Natural killer cell (primary cell): ENCODE data around the gene SLC51A. TPM values are rescaled to one million over a fixed set of nuclear protein-coding genes. Genes with fewer than 3 reads are reported as not detected.

Experiments
- ATAC-seq, 3 donors: fragments of 150-1000 bp in 2 of 3; fragments of 200-7000 bp in 1 of 3; cut with Tn5 transposase; 1 replicate in 1 of 3; 2 replicates in 2 of 3; pipeline ENCODE4 v1.10.0; 2021; ENCODE audit warnings: mild to moderate bottlenecking in 2 of 3, moderate library complexity in 2 of 3
- DNase-seq, 2 donors: peaks; one replicate each; pipeline versions ENCODE4 v3.0.0 to v3.0.0-alpha.2; 2013 to 2021; ENCODE audit warnings: mixed read lengths in 1 of 2
- H3K27ac ChIP-seq: one replicate; pipeline ENCODE4 v1.5.1; 2013; ENCODE audit warnings: mild to moderate bottlenecking, low read length
- H3K27me3 ChIP-seq: one replicate; pipeline ENCODE4 v1.6.1; 2013; ENCODE audit warnings: low read length; ENCODE audit not compliant: control insufficient read depth, insufficient read depth
- H3K36me3 ChIP-seq: one replicate; pipeline ENCODE4 v1.6.1; 2013; ENCODE audit warnings: low read length; ENCODE audit not compliant: control insufficient read depth, insufficient read depth
- H3K4me1 ChIP-seq: one replicate; pipeline ENCODE4 v1.6.1; 2013; ENCODE audit warnings: low read length; ENCODE audit not compliant: control insufficient read depth, insufficient read depth
- H3K4me3 ChIP-seq: one replicate; pipeline ENCODE4 v1.5.1; 2013; ENCODE audit warnings: low read length
- H3K9me3 ChIP-seq: one replicate; pipeline ENCODE4 v1.6.1; 2013; ENCODE audit warnings: low read length; ENCODE audit not compliant: control insufficient read depth, insufficient read depth
- H3K27ac Mint-ChIP-seq, 2 donors: one replicate each; pipeline ENCODE4 v1.8.0; 2022; ENCODE audit warnings: mild to moderate bottlenecking in 2 of 2, mixed read lengths in 2 of 2, moderate library complexity in 1 of 2
- H3K27me3 Mint-ChIP-seq, 2 donors: one replicate each; pipeline ENCODE4 v1.8.0; 2022; ENCODE audit warnings: low read depth in 2 of 2, mixed read lengths in 2 of 2
- H3K36me3 Mint-ChIP-seq: one replicate; pipeline ENCODE4 v1.8.0; 2022; ENCODE audit warnings: mixed read lengths
- H3K4me1 Mint-ChIP-seq, 2 donors: one replicate each; pipeline ENCODE4 v1.8.0; 2022; ENCODE audit warnings: mixed read lengths in 2 of 2
- H3K4me3 Mint-ChIP-seq: one replicate; pipeline ENCODE4 v1.8.0; 2022; ENCODE audit warnings: mild to moderate bottlenecking, moderate library complexity, mixed read lengths
- H3K9me3 Mint-ChIP-seq, 2 donors: one replicate each; pipeline ENCODE4 v1.8.0; 2022; ENCODE audit warnings: mixed read lengths in 2 of 2
- CTCF ChIP-seq: fragments of 200-600 bp; IDR thresholded peaks from one replicate; pipeline ENCODE4 v1.8.0; 2022; ENCODE audit warnings: antibody characterized with exemption
- WGBS: methylation state at CpG from one replicate; pipeline ENCODE4 v1.1.7; 2013; ENCODE audit warnings: missing lambda C conversion rate; ENCODE audit not compliant: insufficient coverage; 5-methylcytosine and 5-hydroxymethylcytosine counted together
- intact Hi-C: fragments of 100-400 bp; cut with micrococcal nuclease; formaldehyde crosslinking; loops from one replicate; pipeline ENCODE4 v1.14.2; 2022
- total RNA-seq, 4 donors: library from RNA; stranded (reverse); fragments of 120-200 nt in 1 of 4; gene quantifications; one replicate each; pipeline versions ENCODE4 v1.2.3 to v1.2.4, GENCODE V29; 2013 to 2022

Gene SLC51A
- total RNA-seq, 3 donors from 2014 or later (not counting 1 experiment from before 2014, with no cell fraction given) = not detected

DNA sequence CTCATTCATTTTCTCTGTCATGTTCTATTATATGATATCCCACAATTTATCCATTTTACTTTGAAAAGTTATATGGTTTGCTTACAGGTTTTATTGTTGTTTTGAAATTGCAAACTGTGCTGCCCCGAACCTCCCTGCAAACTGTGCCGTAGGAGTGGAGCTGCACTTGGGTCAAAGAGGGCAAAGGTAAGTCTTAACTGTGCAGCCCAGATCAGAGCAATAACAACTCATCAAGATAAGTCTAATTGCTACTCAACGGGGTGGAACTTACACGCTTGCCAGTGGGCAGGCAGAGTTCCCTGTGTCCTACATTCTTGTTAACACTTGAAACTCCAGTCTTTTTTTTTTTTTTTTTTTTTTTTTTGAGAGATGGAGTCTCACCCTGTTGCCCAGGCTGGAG, 38.4 kb upstream of the SLC51A start:
- Mint-ChIP-seq H3K9me3 (no peaks in the 10 kb centered on the region), H3K36me3 (no peaks in the 10 kb centered on the region), H3K27ac (no peak overlapping the region), H3K27me3 (peaks cover 0 to 3% of the 10 kb centered on the region in 2 donors), H3K4me1 (peaks cover 17 to 19% of the 10 kb centered on the region in 2 donors), H3K4me3 (no peak overlapping the region)
- Histone ChIP-seq H3K27ac (no peak overlapping the region), H3K27me3 (no peaks in the 10 kb centered on the region), H3K4me3 (no peak overlapping the region), H3K9me3 (no peaks in the 10 kb centered on the region), H3K36me3 (no peaks in the 10 kb centered on the region), H3K4me1 (peaks cover 35% of the 10 kb centered on the region)
- TF ChIP-seq CTCF = no peak
- WGBS = 89% methylated on average over 4 of the region's 4 CpGs
- DNase-seq (no peak), ATAC-seq (no peak)
- intact Hi-C loops = no loop called here

DNA sequence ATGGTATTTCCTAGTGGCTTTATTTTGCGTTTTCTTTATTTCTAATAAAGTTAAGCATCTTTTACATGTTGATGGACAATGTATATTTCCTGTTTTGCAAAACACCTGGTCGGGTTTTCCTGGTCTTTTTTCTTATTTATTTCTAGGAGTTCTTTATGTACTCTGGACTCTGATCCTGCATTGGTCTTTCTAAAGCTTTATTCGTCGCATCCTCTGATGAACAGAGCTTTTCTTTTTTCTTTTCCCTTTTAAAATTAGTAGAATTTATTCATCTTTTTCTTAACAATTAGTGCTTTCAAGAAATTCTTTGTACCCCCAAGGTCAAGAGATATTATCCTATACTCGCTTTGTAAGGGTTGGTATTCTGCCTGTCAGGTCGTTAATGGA, 37.3 kb upstream of the SLC51A start:
- H3K4me1 Mint-ChIP-seq = peaks cover 17 to 19% of the 10 kb centered on the region in 2 donors
- H3K36me3 Mint-ChIP-seq = no peaks in the 10 kb centered on the region
- intact Hi-C loops = no loop called here

DNA sequence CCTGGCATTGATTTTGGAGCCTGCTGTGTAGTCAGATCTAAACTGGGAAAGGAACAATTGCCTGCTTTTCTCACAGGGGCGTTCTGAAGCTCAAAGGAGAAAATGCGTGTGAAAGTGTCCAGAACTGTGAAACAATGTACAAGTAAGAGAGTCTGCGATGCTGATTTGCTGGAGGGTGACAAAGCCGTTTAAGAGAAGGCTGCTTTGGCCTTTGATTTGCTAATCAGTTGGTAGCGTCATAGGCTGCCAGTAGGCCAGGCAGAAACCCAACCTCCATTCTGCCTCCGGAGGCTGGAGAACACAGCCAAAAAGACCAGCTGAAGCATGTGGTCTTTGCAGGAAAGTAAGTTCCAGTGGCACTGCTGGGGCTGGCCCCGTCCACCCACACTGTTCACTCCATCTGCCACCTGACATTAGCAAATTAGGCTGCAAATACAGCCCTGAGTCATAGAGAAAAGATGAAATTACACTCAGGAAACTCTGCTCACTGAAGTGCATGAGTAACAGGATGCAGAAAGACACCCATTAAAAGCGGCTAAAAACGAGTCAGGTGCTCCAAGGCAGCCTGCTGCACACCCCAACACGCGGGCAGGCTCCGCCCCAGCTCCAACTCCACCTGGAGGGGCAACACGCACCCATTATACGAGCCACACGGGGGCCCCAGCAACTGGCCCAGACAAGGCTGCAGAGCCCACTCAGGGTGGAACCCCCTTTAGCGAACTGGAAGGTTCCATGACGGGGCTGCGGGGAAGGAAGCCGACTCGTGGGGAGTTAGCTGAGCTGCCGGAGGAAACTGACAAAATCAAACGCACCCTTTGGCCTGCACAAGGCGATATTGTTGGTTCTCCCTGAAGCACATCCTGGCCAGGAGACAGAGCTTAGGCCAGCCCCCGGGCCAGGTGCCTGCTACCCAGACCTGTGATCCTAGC, 36.7 kb upstream of the SLC51A start:
- H3K4me1 ChIP-seq = peaks cover 42% of the 10 kb centered on the region

More for the DNA sequence above, 37.3 kb upstream of the SLC51A start:
- H3K4me1 ChIP-seq = peaks cover 42% of the 10 kb centered on the region
- 70% methylated on average over 3 of the region's 6 CpGs for WGBS
- DNase-seq = no peak
- no peaks in the 10 kb centered on the region for H3K9me3 Mint-ChIP-seq
- H3K27ac Mint-ChIP-seq = peak overlapping the region; percentile 61 to 88
- no peak overlapping the region for H3K4me3 ChIP-seq
- H3K9me3 ChIP-seq = no peaks in the 10 kb centered on the region
- H3K27me3 ChIP-seq = no peaks in the 10 kb centered on the region
- H3K36me3 ChIP-seq = no peaks in the 10 kb centered on the region
- H3K27ac ChIP-seq = peak overlapping the region; percentile 73
- peak overlapping the region; percentile 71 for H3K4me3 Mint-ChIP-seq
- no peak for ATAC-seq
- no peak for TF ChIP-seq CTCF
- H3K27me3 Mint-ChIP-seq = peaks cover 0 to 3% of the 10 kb centered on the region in 2 donors

More for the DNA sequence above, 36.7 kb upstream of the SLC51A start:
- peak; percentile 49 to 90 for DNase-seq
- Histone ChIP-seq H3K4me3 (no peak overlapping the region), H3K9me3 (no peaks in the 10 kb centered on the region), H3K27ac (peak overlapping the region; percentile 73), H3K36me3 (no peaks in the 10 kb centered on the region), H3K27me3 (no peaks in the 10 kb centered on the region)
- no peak for TF ChIP-seq CTCF
- Mint-ChIP-seq H3K4me1 (peaks cover 17 to 19% of the 10 kb centered on the region in 2 donors), H3K27ac (peak overlapping the region; percentile 61 to 88), H3K36me3 (no peaks in the 10 kb centered on the region), H3K27me3 (peaks cover 0 to 3% of the 10 kb centered on the region in 2 donors), H3K4me3 (peak overlapping the region; percentile 71), H3K9me3 (no peaks in the 10 kb centered on the region)
- WGBS = 15% methylated on average over 24 of the region's 24 CpGs
- ATAC-seq = peak; percentile 85 to 91 (median 87)
- intact Hi-C loops = no loop called here
